Measurements from ENCODE around the gene BCL3.
"Not testable (repeated sequence)": the region's sequence is repeated elsewhere in the genome, so short reads cannot be mapped to it uniquely, and the experiment has no call there.

BCL3 gene

DNA sequence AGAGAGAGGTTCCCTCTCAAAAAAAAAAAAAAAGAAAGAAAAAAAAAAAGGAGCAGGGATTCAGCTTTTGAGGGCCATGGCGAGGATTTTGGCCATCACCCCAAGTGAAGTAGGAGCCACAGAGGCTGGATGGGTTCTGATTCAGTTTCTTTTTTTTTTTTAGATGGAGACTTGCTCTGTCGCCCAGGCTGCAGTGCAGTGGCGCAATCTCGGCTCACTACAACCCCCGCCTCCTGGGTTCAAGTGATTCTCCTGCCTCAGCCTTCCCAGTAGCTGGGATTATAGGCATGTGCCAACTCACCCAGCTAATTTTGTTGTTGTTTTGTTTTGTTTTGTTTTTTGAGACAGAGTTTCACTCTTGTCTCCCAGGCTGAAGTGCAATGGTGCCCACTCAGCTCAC lies 27.1 kb upstream of the BCL3 start:
- DNase-seq: not testable (repeated sequence)

DNA sequence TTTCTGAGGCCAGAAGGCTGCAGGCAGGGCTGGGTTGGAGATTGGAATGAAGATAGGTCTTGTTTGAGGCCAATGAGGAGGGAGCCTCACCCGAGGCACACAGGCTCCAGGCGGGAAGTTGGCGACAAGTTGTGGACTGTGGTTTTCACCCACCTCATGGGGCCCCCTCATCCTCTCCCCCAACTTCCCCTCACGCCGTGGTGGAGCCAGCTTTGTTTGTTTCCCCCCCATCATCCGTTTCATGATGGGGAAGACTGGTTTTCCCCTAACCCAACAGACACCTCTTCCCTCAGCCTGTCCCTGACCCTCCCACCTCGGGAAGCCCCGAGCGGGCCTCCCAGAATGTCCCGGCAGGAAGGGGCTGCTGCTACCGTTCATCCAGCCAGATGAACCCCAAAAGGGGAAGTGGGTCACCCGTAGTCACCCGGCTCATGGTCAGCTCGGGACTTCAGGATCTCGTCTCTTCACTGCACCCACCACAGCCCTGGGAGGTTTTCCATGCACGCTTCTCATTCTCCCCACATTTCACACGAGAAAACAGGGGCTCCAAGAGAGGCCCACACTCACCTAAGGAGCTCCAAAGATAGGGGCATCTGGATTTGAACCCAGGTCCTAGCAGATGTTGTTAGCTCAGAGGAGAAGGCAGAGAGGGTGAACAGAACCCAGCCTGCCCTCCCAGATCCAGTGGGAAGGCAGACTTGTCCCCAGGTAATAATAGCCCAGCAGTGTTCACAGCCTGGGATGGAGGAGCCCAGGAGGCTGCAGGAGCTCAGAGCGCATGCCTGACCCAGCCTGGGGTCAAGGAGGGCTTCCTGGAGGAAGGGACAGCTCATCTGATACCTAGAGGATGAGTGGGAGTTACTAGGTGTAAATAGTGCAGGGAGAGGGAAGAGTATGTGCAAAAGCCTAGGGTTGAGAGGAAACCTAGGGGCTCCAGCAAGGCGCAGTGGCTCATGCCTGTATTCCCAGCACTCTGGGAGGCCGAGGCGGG lies 26.1 kb upstream of the BCL3 start:
- no peak for DNase-seq

DNA sequence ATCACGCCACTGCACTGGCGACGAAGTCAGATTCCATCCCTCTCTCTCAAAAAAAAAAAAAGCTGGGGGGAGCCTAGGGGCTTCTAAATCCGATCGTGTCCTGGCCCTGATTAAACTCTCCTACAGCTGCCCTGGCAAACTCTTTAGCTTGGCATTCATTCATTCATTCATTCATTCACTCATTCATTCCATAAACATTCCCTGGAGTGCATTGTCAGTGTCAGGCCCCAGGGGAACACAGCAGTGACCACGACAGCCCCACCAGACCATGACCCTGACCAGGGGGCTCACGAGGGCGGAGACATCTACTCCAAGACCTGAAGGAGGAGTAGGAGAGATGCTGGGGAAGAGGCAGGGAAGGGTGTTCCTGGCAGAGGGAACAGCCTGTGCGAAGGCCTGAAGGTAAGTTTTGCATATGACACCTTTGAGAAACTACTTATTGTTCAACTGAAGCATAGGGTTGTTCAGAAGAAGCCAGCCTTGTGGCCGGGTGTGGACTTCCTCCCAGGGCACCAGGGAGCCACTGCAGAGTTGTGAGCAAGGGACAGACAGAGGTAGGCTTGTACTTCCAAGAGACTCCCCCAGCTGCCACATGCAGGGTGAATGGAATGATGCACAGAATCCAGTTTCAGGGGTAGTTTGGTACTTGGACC lies 25.1 kb upstream of the BCL3 start:
- no peak for DNase-seq

DNA sequence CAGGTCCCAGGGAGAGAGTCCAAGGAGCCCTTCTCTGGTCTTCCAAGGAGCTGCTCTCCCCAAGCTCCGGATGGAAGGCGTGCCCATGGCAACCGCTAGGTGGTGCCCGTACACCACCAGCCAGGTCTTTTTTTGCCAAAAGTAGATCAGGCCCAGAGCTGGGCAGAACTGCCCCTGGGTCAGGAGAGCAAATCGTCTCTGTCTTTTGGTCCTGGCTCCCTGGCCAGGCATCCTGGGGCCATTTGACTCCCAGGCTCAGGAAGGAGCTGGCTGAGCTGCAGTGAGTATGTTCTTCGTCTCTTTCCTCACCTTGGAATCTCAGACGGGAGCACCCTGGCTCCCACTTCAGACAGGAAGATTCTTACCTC lies 24.6 kb upstream of the BCL3 start:
- DNase-seq: peak; percentile 53

DNA sequence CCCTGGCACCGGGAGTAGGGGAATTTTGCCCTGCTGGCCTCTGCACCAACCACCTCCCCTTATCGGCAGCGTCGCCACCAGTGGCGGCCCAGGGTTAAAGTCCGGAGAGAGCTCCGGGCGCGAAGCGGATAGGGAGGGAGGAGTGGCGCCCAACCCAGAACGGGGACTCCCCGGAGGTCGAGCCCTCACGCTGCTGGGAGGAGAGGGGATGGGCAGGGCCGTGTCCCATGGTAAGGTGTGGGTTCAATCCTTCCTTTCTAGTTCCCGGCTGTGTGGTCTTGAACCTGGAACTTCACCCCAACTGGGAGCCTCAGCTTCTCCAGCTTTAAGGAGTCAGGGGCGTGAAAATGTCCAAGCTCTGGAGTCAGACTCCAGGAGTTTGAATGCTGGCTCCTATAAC lies 23.3 kb upstream of the BCL3 start:
- DNase-seq: no peak

DNA sequence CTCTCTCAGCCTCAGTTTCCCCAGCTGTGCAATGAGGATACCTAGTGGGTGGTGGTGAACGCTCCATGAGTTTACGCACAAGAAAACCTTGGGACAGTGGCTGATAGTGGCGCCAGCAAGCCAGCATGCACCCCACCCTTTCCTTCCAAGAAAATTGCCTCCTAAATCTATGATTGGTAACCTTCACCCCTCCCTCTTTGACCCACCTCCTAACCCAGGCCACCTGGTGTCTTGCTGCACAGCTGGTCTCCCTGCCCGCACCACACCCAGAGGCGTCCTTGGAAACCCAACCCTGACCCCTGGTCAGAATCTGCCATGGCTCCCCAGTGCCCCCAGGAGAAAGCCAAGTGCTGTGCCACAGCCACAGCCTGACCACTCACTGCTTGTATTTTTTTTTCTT lies 22.8 kb upstream of the BCL3 start:
- no peak for DNase-seq

DNA sequence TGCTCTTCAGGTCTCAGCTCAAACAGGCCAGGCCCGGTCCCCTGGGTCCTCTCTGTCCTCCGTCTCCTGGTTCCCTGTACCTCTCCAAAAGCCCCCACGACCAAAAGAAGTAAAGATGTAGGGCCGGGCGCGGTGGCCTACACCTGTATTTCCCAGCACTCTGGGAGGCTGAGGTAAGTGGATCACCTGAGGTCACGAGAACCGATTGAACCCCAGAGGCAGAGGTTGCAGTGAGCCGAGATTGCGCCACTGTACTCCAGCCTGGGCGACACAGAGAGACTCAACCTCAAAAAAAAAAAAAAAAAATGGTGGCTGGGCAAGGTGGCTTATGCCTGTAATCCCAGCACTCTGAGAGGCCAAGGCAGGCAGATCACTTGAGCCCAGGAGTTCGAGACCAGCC lies 22.0 kb upstream of the BCL3 start:
- no peak for DNase-seq

DNA sequence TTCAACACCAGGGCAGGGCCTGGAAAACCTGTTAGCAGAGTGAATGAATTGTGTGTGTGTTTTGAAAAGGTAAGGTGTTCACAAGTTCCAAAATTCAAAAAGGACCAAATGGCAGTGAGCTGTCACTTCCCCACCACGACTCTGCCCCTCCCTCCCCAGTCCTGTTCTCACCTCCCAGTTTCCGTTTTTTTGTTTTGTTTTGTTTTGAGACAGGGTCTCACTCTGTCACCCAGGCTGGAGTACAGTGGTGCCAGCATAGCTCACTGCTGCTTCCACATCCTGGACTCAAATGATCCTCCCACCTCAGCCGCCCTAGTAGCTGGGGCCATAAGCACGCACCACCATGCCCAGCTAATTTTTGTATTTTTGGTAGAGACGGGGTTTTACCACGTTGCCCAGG lies 20.3 kb upstream of the BCL3 start:
- DNase-seq: no peak

DNA sequence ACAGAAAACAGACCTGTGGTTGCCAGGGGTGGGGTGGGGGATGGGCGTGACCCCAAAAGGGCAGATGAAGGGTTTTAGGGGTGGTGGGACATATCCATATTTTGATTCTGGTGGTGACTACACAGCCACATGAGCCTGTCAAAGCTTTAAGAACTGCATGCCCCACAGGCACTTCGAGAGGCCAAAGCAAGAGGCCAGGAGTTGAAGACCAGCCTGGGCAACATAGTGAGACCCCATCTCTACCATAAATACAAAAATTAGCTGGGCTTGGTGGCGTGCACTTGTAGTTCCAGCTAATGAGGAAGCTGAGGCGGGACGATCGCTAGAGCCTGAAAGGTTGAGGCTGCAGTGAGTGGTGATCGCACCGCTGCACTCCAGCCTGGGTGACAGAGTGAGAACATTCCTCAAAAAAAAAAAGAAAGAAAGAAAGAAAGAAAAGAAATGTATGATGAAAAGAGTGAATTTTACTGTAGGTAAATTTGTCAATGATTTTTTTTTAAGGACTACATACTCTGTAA lies 18.9 kb upstream of the BCL3 start:
- no peak for DNase-seq

DNA sequence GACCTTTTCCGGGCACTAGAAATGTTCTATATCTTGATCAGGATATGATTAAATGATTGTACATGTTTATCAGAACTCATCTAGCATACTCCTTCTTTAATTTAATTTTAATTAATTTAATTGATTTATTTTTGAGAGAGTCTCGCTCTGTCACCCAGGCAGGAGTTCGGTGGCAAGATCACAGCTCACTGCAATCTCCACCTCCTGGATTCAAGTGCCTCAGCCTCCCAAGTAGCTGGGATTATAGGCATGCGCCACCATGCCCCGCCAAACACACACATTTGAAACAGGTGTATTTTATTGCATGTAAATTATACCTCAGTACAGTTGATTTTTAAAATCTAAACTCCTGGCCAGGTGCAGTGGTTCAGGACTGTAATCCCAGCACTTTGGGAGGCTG lies 17.4 kb upstream of the BCL3 start:
- DNase-seq: no peak

DNA sequence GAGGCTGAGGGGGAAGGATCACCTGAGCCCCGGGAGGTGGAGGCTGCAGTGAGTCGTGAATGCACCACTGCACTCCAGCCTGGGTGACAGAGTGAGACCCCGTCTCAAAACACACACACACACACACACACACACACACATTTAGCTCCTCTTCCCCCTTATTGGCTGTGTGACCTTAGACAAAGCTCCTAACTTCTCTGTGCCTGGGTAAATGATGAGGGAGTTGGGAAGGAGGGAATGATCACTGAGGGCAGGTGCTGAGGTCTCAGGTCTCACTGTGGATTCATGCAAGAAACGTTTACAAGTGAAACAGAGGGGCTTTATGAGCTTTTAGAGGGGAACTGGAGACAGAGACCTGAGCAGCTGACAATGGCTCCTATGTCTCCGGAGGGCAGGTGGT lies 16.9 kb upstream of the BCL3 start:
- DNase-seq: no peak

DNA sequence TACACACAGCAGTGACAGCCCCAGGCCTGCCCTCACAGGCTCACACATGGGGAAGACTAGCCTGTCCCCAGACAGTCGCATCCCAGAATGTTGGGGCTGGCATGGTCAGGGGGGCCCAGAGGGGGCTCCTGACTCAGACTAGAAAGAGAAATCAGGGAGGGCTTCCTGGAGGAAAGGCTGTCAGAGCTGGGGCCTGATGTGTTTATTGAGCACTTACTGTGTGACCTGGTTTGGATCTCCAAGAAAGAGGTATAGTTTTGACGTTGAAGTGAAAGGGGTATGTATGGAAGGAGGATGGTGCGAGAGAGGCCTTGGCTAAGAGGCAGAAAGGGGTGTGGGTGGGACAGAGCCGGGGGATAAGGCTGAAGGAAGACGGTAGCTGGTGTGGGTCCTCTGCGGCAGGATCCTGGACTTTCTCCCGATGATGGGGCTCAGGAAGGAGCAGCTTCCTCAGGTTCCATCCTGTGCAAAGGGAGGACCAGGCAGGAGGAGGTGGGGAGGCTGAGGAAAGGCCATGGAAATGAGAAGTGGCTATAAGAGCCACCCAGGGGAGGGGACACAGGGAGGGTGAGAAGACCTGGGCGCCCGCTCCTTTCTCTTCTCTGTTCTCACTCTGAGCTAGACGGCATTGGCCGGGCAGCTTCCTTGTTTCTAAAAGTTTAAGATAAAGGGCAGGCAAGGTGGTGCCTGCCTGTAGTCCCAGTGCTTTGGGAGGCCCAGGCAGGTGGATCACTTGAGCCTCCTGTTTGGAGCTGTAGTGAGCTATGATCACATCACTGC lies 16.1 kb upstream of the BCL3 start:
- DNase-seq: no peak

DNA sequence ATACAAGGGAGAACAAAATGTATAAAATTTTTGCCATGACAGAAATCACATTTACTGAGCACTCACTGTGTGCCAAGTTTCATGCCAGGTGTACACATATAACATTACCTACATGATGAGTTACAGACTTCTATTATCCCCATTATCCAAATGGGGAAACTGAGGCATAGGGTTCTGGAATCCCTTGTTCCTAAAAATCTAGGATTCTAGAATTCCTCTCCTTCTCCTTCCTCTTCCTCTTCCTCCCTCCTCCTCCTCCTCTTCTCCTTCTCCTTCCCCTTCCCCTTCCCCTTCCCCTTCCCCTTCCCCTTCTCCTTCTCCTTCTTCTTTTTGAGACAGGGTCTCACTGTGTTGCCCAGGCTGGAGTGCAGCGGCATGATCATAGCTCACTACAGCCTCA lies 14.2 kb upstream of the BCL3 start:
- DNase-seq: no peak

DNA sequence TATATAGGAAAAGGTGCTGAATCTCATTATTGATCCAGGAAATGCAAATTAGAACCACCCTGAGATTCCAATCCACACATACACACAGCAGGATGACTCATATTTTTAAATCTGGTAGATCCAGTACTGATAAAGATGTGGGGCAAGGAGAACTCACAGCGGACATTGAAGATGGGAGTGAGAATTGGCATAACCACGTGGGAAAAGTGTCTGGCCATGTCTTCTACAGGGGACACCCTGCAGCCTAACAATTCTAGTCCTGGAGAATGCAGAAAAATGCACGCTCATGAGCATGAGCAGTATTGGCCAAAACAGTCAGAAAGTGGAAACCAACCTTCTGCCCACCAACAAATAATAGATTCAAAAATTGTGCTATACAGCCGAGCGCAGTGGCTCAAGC lies 13.5 kb upstream of the BCL3 start:
- no peak for DNase-seq

DNA sequence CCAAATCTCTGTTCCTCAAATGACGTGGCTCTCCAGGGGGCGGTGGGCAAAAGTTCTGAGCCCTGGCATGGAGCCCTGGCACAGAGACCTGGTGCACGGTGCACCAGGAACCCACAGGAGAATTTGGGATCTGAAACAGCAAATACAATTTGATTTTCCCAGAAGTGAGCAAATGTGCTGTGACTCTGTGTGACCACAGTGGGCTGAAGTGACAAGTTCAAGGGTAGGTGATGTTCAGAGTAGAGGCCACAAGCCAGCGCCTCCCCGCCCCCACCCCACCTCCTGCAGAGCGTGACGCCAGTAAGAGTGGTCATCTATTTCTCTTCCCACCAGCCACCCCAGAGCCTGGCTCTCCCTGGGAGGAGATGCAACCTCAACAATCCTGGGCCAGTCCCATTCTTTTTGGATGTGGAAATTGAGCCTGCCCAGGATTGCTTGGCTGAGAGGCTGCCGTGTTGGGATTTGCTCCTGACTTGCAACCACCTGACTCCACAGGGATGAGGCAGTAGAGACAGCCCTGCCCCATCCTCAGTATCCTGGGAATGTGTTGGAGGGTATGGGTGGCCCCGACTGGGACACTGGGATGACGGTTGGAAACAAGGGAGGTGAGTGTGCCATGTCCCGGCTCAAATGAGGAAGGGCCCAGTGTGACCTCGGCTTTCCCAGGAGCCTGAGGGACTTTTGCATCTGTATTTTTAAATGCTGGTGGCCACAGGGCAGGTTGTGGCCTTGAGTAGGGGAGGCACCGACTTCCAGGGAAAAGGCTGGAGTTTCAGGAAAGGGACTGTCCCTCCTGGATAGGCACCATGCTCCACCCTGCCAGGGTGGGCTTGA lies 11.1 kb upstream of the BCL3 start:
- DNase-seq: no peak

DNA sequence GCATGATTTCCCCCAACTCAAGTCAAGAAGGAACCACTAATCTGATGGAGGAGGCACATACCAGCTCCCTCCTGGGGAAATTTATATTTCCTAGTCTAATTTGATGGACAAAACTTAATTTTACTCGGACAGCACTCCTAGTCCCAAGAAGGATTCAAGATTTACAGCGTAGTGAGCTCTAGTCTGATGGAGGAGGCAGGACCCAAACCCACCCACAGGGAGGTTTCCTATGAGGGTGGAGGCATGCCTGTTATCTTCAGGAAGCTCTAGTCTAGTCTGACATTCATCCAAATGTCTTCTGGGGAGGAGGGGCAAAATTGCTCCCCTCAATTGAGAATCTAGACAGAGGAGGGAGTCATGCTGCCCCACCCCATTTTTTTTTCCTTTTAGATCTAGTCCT lies 10.4 kb upstream of the BCL3 start:
- DNase-seq: no peak

DNA sequence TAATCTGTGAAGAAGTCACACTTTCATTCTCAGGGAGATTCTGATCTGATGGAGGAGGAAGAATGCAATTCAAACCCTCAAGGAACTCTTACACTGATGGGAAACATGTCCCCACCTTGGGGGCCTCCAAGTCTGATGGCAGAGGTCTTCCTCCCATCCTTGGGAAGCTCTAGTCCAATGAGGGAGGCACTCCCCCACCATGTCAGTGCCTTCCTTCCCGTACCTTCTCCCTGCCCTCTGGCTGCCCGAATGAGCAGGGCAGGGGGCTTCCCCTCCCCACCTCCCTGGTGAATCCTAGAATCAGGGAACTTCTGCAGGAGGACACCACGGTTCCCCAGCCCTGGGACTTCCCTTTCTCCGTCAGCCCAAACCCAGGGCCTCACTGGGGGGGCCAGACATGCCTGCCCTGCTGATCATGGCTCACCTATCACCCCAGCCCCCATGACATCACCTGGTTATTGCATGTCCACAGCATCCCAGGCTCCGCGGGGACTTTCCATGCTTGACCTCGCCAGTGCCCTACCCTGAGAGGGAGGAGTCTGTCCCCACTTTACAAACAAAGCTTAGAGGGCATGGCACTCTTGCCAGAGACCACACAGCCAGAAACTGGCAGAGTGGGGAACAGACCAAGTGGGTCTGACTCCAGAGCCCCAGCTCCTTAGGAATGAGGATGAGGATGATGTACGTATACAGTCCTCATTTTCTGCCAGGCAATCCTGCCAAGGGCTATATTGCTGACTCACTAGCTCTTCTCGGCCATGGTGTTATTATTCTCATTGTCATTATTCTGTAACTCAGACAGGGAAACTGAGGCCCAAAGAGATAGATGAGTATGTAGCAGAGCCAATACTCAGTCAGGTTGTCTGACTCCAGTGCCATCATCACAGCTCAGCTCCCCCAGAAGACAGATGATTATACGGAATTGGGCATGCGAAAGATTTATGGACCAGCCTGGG lies 9.6 kb upstream of the BCL3 start:
- no peak for DNase-seq

DNA sequence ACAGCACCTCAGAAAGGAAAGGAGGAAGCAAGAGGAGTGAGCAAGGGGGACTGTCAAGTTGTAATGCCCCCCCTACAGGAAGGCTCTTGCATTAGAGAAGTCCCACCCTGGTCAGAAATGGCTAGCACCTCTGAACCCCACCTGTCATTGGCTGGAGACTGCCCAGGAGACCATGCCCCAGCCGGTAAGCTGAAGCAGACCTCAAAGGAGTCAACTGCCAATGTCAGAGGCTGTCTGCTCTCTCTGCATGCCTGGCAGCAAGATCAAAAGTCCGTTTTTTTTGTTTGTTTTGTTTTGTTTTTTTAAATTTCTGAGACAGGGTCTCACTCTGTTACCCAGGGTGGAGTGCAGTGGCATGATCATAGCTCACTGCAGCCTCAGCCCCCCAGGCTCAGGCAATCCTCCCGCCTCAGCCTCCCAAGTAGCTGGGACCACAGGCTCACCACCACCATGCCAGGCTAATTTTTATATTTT lies 8.1 kb upstream of the BCL3 start:
- no peak for DNase-seq

DNA sequence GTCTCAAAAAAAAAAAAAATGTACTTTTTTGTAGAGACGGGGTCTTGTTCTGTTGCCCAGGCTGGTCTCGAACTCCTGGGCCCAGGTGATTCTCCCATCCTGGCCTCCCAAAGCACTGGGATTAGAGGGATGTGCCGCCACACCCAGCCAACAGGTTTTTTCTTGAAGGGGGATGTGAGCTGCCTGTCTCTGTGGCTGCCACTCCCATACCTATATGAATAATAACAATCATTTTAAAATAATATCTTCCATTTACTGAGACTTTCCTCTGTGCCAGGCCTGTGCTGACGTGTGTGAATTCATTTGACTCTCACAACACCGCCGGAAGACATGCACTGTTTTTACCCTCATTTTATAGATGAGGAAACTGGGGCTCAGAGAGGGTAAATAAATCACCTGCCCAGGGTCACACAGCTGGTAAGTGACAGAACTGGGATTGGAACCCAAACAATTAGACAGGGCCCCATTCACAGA lies 7.2 kb upstream of the BCL3 start:
- no peak for DNase-seq

DNA sequence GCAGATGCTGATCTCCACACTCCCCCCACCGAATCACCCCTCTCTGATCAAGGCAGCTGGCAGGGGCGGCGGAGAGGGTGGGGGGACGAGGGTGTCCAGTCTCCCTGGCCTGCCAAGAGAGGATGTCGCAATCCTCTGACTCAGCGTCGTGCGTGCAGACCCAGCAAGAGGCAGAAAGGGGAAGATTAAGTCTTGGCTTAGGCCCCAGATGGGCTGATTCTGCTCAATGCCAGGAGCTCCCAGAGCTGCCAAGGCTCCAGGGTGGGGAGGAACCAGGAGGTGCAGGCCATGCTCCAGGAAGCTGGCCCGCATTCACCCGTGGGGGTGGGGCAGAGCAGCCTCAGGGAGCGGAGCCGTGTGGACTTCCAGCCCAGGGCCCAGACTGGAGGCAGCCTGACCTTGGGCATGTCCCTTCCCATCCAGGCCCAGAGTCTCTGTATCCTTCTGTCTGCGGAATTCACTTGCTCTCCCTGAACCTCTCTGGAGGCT lies 6.6 kb upstream of the BCL3 start:
- peak; percentile 86 for DNase-seq

All from DMS153 (cell line).